Measurements from ENCODE around the gene RIC8B.

- TF ChIP-seq CTCF (IDR thresholded peaks at IDR 0.05): no peak
- TF ChIP-seq EP300 (IDR thresholded peaks at IDR 0.05): no peak
Observed at GRCh38 chr12:106908561-106908960, 134.1 kb downstream of the RIC8B start.

Data from sigmoid colon (tissue), 4 donors.